ENCODE measurements around the gene SPECC1L.

Gene SPECC1L

DNA sequence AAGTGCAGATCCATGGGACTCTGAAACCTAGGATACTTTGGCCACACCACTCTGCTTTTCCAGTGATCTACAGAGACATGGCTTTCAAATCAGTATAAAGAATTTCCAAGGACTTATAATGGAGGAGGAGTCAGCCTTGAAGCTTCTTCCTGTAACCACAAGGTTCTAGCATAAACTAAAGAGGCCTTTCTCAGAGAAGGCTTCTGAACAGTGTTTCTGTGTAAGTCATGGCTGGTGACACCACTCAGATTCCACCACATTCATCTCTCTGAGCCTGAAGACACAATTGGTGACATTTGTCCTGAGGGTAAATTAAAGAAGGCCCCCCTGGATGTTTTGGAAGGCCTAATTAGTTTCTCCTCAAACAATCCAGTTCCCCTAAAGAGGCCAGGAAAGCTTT is 127.8 kb downstream of the SPECC1L start:
- no peak for DNase-seq (ENCODE audit: low read depth)

DNA sequence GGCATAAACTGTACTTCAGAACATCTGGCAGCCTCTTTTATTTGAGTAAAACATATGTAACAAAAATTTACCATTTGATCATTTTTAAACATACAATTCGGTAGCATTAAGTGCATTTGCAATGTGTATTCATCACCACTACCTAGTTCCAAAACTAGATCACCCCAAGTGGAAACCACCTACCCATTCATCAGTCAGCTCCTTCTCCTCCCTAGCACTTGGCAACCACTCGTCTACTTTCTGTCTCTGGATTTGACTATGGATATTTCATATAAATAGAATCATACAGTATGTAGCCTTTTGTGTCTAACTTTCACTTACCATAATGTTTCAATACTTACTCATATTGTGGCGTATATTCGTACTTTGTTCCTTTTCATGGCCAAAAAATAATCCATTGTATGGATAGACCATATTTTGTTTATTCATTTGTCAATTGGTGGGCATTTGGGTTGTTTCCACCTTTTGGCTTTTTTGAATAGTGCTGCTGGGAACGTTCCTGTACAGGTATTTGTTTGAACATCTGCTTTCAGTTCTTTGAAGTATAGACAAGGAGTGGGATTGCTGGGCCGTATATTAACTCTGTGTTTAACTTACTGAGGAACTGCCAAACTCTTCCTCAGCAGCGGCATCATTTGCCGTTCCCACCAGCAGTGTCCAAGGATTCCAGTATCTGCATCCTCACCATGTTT is 129.5 kb downstream of the SPECC1L start:
- no peak for DNase-seq (ENCODE audit: low read depth)

DNA sequence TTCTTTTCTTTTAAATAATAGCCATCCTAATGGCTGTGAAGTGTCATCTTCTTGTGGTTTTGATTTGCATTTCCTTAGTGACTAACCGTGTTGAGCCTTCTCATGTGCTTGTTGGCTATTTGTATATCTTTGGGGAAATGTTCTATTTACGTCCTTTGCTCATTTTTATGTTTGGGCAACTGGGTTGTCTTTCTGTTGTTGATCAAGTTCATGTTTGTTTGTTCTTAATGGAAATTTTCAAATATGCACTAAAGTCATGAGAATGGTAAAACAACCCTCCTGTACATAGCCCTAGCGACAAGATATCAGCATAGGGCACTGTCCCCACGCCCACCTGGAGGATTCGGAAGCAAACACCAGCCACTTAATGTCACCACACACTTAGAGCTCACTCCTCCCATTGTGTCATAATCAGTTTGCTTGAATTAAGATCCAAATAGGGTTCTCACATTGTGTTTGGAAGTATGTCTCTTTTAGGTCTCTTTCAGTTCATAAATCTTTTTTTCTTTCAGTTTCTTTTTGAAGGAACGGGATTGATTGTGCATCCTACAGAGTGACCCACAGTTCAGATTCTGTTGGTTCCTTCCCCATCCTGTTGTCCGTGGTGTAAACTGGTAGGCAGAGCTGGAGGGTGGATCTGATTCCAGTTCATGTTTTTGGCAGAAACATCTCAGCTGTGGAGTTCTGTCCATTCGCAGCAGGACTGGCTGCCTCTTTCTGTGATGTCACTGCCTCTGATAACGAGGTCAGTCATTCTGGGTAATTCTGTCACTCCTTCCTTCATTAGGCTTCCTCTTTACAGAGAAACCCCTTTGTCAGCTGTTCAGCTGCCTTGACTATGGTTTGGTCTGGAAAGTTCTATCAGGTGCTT is 130.3 kb downstream of the SPECC1L start:
- no peak for DNase-seq (ENCODE audit: low read depth)

DNA sequence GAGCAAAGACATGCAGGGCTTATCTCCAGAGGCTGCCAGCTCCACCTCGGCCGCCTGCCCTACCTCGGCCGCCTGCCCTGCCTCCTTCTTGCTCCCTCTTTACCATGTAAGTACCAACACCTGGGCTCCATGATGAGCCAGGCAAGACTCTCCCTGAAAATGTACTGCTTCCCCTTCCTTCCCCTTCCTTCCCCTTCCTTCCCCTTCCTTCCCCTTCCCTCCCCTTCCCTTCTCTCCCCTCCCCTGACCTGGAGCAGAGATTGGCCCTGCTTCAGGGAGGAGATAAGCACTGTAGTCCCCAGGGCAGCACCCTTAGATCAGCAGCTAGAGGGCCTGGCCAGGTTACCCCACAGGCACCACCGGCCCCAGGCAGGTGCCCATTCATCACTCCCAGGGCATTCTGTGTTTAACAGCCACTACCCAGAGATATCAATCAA is 131.3 kb downstream of the SPECC1L start:
- DNase-seq (ENCODE audit: low read depth): no peak

DNA sequence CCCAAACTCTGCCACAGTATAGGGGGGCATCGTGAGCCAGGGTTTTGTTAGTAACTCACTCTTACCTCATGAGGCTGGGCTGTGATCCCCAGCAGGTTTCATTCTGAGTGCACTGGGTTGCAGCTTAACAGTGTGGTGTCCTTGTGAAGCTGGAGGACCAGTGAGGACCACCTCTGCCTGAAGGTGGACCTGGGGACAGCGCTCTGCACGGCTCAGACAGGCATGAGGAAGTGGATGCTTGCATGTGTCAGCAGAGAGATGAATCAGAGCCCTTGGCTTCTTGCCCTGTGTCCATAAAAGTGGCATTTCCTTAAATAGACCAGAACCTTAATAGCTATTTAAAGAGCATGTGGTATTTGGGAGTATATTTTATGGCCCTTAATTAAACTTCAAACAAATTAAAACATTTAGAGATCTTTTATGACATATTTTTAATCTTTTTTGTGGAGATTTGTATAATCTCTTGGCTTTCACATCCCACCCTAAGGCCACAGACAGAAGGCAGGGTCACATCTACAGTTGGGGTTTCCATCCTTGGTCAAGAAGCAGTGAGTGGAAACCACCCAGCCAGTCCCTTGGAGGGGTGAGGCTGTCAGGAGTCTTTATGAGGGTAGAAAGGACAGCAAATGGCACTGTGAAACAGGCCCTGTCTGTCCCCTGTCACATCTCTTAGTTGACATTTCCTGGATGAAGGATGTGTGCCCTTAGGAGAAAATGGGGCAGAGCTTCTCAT is 132.0 kb downstream of the SPECC1L start:
- DNase-seq (ENCODE audit: low read depth): no peak

- DNase-seq (ENCODE audit: low read depth): no peak
Observed at GRCh38 chr22:24403346-24403745, 132.7 kb downstream of the SPECC1L start.

DNA sequence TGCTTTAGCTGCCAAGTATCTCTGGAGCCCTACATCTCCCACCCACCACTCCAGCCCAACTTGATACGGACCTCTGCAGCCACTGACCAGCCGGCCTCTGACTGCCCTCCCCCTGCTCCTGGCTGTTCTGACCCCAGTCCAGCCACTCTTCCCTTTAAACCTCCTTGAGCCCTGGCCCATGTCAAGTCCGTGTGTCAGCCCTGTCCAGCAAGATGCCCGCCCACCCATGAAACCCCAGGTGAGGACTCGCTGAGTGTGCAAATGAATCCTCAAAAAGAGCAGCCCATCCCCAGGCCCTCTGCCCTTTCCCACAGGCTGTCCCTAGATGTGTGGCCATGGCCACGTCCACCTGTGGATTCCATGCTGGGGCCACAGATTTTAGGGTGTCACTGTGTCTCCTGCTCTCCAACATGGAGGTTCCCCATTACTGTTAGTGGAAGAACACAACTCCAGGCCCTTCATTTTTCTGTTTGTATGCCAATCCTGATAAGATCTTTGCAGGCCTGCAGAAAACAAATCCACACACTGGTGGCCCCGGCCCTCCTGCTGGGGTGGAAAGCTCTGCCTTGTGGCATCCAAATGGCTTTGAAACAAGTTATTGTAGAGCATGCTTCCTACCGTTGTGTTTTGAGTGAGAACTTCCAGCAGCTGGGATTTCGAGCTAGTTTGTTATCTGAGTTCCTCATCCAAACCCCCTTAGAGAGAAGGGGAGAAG is 134.1 kb downstream of the SPECC1L start:
- no peak for DNase-seq (ENCODE audit: low read depth)

GRCh38 chr22:24405631-24406321 is 135.1 kb downstream of the SPECC1L start:
- DNase-seq (ENCODE audit: low read depth): no peak

DNA sequence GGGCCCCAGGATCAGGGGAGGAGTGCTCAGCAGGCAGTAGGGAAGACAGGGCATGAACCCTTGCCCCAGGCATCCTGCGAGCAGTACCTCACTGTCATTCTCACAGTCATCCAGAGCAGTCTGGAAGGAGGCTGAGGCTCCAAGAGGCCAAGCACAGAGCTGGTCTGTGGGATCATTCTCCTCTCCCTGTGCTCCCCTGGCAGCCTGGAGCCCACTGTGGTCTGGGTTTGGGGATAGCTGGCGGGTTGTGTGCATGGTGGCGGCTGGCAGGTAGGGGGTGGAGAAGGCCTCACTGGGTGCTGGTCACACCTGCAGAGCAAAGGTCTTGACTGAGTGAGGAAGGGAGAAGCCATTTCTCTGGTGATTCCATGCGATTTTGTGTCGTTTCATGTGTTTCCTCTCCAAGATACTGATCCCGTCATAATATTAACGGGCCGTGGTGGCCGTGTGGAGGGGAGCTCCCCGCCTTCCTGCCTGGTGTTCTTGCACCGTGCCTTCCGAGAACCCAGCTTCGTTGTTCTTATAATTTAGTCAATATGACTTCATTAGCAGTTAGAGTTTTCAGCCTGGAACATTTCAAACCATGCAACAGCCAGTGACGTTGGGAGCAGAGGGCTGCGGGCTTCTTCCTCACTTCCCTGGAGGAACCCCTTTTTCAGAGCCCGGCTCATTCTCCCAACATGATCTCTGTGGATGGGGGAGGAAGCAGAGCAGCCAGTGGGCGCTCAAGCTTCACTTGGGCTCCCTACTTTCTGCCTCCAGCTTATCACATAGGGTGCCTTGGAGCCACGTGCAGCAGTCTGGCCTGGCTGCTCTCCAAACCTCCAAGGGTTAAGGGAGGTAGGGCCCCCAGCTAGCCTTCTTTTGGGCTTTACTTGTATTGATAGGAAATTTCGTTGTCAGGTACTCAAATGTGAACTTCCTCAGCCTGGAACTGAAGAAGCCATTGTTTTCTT is 136.0 kb downstream of the SPECC1L start:
- DNase-seq (ENCODE audit: low read depth): no peak

- DNase-seq (ENCODE audit: low read depth): no peak
Observed at GRCh38 chr22:24407278-24407665, 136.6 kb downstream of the SPECC1L start.

DNA sequence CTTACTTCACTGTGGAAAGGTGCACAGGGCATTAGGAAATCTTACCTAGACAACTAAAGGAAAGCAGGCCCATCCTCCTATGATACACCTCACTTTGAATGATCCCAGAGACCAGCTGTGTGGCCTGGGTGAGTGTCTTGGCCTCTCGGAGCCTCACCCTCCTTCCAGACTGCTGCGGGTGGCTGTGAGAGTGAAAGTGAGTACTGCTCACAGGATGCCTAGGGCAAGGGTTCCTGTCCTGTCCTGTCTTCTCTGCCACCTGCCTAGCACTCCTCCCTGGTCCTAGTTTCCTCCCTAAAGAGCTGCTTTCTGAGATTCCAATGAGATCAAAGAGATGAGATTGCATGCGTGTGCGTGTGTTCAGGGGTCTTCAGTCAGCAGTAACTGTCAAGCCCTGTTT is 137.3 kb downstream of the SPECC1L start:
- no peak for DNase-seq (ENCODE audit: low read depth)

DNA sequence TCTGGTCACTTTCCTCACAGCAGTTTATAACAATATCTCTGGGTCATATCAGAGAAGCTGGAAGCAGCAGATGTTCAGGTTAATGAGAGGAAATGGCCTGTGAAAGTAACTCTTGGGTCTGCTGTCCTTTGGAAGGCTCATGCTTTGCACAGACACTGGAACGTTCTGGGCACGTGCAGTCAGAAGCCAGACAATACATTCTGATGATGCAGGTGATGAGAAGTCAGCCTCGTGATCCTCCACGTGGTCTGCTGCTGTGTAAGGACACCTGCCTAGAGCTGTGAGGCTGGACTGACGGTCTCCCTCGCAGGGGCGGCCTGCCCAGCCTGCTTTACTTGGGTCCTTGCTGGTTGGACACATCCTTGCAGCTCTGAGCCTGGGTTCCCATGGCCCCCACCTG is 138.0 kb downstream of the SPECC1L start:
- no peak for DNase-seq (ENCODE audit: low read depth)

DNA sequence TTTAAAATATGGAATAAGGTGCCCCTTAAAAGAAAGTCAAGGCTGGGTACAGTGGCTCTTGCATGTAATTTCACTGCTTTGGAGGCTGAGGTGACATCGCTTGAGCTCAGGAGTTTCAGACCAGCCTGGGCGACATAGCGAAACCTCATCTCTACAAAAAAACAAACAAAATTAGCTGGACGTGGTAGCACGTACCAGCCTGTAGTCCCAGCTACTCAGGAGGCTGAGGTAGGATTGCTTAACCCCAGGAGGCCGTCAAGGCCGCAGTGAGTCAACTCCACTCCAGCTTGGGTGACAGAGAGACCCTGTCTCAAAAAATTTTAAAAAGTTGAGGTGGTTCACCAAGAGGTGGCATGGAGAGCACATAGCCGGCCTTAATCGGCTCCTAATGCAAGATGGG is 139.1 kb downstream of the SPECC1L start:
- DNase-seq (ENCODE audit: low read depth): no peak

DNA sequence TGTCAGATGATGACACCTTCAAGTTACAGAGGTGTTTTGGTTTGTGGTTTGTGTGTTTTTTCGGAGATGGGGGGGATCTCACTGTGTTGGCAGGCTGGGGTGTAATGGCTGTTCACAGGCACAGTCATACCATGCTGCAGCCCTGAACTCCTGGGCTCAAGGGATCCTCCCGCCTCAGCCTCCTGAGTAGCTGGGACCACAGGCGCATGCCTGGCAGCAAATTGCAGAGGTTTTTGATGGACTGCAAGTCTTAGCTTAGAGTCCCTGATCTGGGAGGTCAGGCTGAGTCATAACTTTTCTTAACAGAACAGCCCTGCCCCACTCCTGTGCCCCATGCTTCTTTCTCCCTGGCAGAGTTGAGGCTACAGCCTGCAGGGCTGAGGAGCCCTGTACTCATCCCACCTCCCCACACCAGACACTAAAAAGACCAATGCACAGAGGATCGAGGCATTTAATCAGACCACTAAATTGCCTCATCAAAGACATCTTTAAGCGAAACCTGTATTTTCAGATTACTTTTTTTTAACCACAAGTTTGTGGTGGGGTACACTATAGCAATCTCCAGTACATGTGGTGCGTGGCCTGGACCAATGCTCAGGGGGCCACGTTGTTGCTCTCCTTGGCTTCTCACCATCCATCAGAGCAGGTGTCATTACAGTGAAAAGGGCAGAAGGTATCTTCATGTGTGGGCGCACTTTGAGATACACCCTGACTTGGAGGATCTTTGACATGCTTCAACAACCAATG is 139.7 kb downstream of the SPECC1L start:
- DNase-seq (ENCODE audit: low read depth): no peak

- no peak for DNase-seq (ENCODE audit: low read depth)
Observed at GRCh38 chr22:24411256-24412004, 140.8 kb downstream of the SPECC1L start.

- DNase-seq (ENCODE audit: low read depth): no peak
Observed at GRCh38 chr22:24412274-24412673, 141.6 kb downstream of the SPECC1L start.

GRCh38 chr22:24413271-24413670 is 142.6 kb downstream of the SPECC1L start:
- DNase-seq (ENCODE audit: low read depth): no peak

GRCh38 chr22:24413736-24414385 is 143.2 kb downstream of the SPECC1L start:
- no peak for DNase-seq (ENCODE audit: low read depth)

Measured in stimulated activated CD4-positive, alpha-beta T cell treated with anti-CD3 and anti-CD28 coated beads, Interleukin-2, amount 100 ng/mL, for 4 hours (primary cell).